ENCODE measurements around the gene RPS6KB1.
A peak's percentile ranks its signal among the peaks of the same experiment; 100 is the strongest.

DNA sequence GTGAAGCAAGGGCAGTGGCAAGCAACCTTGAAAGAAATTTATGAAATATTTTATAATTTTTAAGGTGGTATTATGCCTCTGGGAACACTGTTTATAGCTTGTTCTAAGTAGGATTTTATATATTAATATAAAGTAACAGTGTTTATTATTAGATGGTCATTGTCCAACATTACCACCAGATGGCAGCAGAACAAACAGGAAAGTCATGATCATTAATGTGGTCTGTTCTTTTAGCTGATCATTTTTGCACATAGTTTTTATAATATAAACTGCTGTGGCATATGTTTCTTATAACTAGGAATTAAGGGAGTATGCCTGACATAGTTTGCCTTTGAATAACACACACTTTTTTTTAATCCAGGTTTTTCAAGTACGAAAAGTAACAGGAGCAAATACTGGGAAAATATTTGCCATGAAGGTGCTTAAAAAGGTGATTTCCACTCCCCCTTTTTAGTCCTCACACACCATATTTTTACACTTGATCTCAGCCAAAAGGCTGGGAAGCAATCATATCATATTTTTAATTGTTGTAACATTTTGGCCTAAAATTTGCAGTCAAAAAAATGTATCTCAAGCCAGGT, 21.4 kb downstream of the RPS6KB1 start:
- TF ChIP-seq TEAD4 (IDR thresholded peaks at IDR 0.05; ENCODE audit: borderline replicate concordance, insufficient read depth): no peak
- TF ChIP-seq, protein P1, sequence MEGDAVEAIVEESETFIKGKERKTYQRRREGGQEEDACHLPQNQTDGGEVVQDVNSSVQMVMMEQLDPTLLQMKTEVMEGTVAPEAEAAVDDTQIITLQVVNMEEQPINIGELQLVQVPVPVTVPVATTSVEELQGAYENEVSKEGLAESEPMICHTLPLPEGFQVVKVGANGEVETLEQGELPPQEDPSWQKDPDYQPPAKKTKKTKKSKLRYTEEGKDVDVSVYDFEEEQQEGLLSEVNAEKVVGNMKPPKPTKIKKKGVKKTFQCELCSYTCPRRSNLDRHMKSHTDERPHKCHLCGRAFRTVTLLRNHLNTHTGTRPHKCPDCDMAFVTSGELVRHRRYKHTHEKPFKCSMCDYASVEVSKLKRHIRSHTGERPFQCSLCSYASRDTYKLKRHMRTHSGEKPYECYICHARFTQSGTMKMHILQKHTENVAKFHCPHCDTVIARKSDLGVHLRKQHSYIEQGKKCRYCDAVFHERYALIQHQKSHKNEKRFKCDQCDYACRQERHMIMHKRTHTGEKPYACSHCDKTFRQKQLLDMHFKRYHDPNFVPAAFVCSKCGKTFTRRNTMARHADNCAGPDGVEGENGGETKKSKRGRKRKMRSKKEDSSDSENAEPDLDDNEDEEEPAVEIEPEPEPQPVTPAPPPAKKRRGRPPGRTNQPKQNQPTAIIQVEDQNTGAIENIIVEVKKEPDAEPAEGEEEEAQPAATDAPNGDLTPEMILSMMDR (IDR thresholded peaks at IDR 0.05): peak; percentile 84
- no peak for TF ChIP-seq RCOR1 (IDR thresholded peaks at IDR 0.05; ENCODE audit: low read length)
- no peak for TF ChIP-seq EP300 (IDR thresholded peaks at IDR 0.05; ENCODE audit: borderline replicate concordance in 1 of 2, low read depth in 1 of 2, low read length in 1 of 2)
